ENCODE results near the gene MBD2. TPM values are rescaled to one million over a fixed set of nuclear protein-coding genes. Genes with fewer than 3 reads are reported as not detected.
A peak's percentile ranks its signal among the peaks of the same experiment; 100 is the strongest.
"Not testable (repeated sequence)": the region's sequence is repeated elsewhere in the genome, so short reads cannot be mapped to it uniquely, and the experiment has no call there.

The MBD2 gene
- total RNA-seq, 1 donor = 34.2 TPM

- H3K4me3 ChIP-seq (ENCODE audit: low read depth, low read length) = no peak overlapping the region
- no peak for TF ChIP-seq CTCF (IDR thresholded peaks at IDR 0.05; ENCODE audit: insufficient read depth, low read length)
- peak; percentile 65 for DNase-seq (ENCODE audit: low read depth)
These were observed 9.4 kb downstream of the MBD2 start for GRCh38 chr18:54215069-54215468.

- no peak overlapping the region for H3K4me3 ChIP-seq (ENCODE audit: low read depth, low read length)
- no peak for DNase-seq (ENCODE audit: low read depth)
- no peak for TF ChIP-seq CTCF (IDR thresholded peaks at IDR 0.05; ENCODE audit: insufficient read depth, low read length)
These were observed 14.0 kb downstream of the MBD2 start for GRCh38 chr18:54210463-54210862.

- no peak overlapping the region for H3K4me3 ChIP-seq (ENCODE audit: low read depth, low read length)
- TF ChIP-seq CTCF (IDR thresholded peaks at IDR 0.05; ENCODE audit: insufficient read depth, low read length) = no peak
- peak; percentile 17 for DNase-seq (ENCODE audit: low read depth)
These were observed 14.8 kb downstream of the MBD2 start for GRCh38 chr18:54209471-54210180.

GRCh38 chr18:54206447-54206846, 18.0 kb downstream of the MBD2 start:
- TF ChIP-seq CTCF (IDR thresholded peaks at IDR 0.05; ENCODE audit: insufficient read depth, low read length) = no peak
- H3K4me3 ChIP-seq (ENCODE audit: low read depth, low read length) = no peak overlapping the region
- no peak for DNase-seq (ENCODE audit: low read depth)

- TF ChIP-seq CTCF (IDR thresholded peaks at IDR 0.05; ENCODE audit: insufficient read depth, low read length) = no peak
- peak; percentile 52 for DNase-seq (ENCODE audit: low read depth)
These were observed 18.5 kb downstream of the MBD2 start for GRCh38 chr18:54205959-54206358.

GRCh38 chr18:54205448-54205847, 19.0 kb downstream of the MBD2 start:
- not testable (repeated sequence) for DNase-seq (ENCODE audit: low read depth); H3K4me3 ChIP-seq (ENCODE audit: low read depth, low read length)

More at GRCh38 chr18:54205959-54206358, 18.5 kb downstream of the MBD2 start:
- H3K4me3 ChIP-seq (ENCODE audit: low read depth, low read length) = no peak overlapping the region

GRCh38 chr18:54204883-54205282, 19.6 kb downstream of the MBD2 start:
- TF ChIP-seq CTCF (IDR thresholded peaks at IDR 0.05; ENCODE audit: insufficient read depth, low read length) = no peak
- no peak for DNase-seq (ENCODE audit: low read depth)

More at GRCh38 chr18:54204883-54205282, 19.6 kb downstream of the MBD2 start:
- H3K4me3 ChIP-seq (ENCODE audit: low read depth, low read length) = no peak overlapping the region

Measured in fibroblast of the aortic adventitia (primary cell).